Astrocyte (in vitro differentiated cells and primary cell): Measurements from ENCODE around the gene KNTC1.

Experiments used
- EZH2 ChIP-seq: IDR thresholded peaks from 2 replicates; pipeline ENCODE4 v1.6.1; 2012; ENCODE audit warnings: mild to moderate bottlenecking, low read length, inconsistent platforms; ENCODE audit not compliant: insufficient read depth
- TF ChIP-seq, protein P1 (sequence below): IDR thresholded peaks from 2 replicates; pipeline ENCODE4 v1.5.1; 2011; ENCODE audit warnings: low read depth, mild to moderate bottlenecking, inconsistent platforms, low read length, moderate library complexity; ENCODE audit not compliant: insufficient read depth

DNA sequence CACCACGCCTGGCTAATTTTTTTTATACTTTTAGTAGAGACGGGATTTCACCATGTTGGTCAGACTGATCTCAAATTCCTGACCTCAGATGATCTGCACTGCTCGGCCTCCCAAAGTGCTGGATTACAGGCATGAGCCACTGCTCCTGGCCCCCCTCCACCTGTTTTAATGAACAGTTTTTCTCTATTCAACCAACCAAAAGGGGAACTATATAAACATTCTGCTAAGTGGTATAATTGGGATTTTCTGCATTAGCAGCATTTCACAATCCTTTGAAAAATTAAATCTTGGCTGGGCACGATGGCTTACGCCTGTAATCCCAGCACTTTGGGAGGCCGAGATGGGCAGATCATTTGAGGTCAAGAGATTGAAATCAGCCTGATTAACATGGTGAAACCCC is 44.8 kb downstream of the KNTC1 start:
- TF ChIP-seq, protein P1, sequence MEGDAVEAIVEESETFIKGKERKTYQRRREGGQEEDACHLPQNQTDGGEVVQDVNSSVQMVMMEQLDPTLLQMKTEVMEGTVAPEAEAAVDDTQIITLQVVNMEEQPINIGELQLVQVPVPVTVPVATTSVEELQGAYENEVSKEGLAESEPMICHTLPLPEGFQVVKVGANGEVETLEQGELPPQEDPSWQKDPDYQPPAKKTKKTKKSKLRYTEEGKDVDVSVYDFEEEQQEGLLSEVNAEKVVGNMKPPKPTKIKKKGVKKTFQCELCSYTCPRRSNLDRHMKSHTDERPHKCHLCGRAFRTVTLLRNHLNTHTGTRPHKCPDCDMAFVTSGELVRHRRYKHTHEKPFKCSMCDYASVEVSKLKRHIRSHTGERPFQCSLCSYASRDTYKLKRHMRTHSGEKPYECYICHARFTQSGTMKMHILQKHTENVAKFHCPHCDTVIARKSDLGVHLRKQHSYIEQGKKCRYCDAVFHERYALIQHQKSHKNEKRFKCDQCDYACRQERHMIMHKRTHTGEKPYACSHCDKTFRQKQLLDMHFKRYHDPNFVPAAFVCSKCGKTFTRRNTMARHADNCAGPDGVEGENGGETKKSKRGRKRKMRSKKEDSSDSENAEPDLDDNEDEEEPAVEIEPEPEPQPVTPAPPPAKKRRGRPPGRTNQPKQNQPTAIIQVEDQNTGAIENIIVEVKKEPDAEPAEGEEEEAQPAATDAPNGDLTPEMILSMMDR, result no peak
- TF ChIP-seq EZH2, result no peak
